Endometrium (tissue), 2 donors: ENCODE measurements around the gene FAM3C.
"Not testable (repeated sequence)": the region's sequence is repeated elsewhere in the genome, so short reads cannot be mapped to it uniquely, and the experiment has no call there.

ENCODE experiments used
- FAIRE-seq: peaks from 2 replicates; lab custom pipeline; 2012; peaks lifted over from hg19 to GRCh38; lab: Jason Lieb, UNC
- donor health status: control.
- donor health status: control.

The FAM3C gene

GRCh38 chr7:121330053-121330833 is 65.9 kb downstream of the FAM3C start:
- no peak for FAIRE-seq

GRCh38 chr7:121329191-121330052 is 66.7 kb downstream of the FAM3C start:
- FAIRE-seq: no peak

- no peak for FAIRE-seq
Measured at GRCh38 chr7:121328508-121329190, 67.5 kb downstream of the FAM3C start, which contains the start of gene WNT16. WNT16 (plus strand) TSS chr7:121329000; CDS start chr7:121329293, 293 bp downstream.

DNA sequence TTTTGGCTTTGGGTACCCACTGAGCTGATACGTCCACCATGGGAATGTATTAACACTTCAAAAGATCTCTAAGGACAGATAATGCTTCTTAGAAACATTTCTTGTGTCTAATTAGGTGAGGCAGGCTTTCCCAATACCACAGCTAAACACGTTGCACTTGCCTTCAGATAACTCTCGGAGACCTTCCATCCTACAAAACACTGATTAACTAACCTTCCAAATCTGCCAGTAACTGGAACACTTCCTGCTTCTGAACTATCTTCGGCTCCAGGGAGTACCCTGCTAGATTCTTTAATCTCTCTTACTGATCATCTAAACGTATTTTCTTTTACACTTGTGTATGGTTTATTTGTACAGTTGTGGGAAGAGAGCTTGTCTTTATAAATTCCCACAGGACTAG is 68.4 kb downstream of the FAM3C start:
- no peak for FAIRE-seq

- FAIRE-seq: no peak
Measured at GRCh38 chr7:121323515-121324302, 72.4 kb downstream of the FAM3C start.

GRCh38 chr7:121322460-121322859 is 73.6 kb downstream of the FAM3C start:
- no peak for FAIRE-seq

DNA sequence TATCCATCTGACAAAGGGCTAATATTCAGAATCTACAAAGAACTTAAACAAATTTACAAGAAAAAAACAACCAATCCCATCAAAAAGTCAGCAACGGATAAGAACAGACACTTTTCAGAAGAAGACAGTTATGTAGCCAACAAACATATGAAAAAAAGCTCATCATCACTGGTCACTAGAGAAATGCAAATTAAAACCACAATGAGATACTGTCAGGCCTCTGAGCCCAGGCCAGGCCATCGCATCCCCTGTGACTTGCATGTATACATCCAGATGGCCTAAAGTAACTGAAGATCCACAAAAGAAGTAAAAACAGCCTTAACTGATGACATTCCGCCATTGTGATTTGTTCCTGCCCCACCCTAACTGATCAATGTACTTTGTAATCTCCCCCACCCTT is 80.9 kb downstream of the FAM3C start:
- not testable (repeated sequence) for FAIRE-seq

DNA sequence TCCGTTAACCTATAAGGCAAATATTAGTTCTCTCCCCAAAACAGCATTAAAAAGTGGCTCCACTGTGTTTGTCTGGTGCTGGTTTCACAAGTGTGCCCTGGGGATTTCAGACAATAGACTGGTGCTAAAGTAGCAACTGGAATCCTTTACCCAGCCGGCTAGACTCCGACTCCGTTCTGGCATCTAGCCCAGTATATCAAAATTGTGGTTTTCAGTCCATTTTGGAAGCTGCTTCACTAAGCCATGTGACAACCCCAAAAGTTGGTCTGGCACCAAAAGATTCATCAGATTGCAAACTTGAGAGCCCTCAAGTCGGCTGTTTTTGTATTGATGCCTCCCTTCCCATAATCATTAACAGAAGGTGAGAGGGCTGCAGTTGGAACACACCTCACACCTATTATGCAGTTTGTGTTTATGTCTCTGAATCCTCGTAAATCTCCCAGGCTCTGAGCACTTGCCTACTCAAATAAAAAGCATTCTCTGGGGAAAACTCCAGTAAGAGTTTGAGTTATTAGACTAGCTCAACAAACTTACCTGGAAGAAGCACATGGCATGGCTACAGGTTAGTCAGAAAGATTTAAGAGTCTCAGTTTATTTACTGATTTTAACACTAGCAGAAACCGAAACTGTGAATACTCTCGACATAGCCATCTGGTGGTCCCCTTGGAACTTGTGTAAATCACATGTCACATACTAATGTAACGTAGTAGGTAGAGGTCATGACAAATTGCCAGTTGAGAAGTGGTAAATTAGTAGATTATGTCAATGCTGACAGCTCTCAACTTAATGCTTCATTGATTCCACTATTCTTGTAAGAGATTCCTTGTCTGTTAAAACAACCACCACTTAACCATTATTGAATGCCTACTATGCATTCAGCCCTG is 82.1 kb downstream of the FAM3C start:
- no peak for FAIRE-seq

DNA sequence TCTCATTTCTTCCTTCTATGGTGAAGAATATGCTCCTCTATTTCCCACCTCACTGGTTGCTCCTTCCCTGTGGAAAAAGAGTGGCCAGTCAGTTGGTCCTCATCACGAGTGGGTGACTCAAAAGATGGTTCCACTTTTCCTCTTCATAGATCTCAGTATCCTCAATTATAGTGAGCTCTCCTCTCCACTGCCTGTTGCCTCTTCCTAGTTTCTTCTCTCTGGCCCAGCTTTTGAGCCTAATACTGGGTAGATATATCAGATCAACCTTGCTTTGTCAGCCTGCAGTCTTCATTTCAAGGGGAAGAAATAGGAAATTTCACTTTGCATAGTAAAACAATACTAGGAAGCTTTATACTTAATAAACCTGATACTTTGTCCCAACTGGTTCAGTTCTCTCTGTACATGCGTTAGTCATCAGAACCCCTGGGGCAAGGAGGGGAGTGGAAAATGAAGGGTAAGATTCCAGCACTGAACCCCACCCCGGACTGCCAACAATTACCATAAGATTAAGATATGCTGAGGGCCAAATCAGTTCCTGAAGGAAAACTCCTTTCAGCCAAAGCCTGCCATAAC is 82.8 kb downstream of the FAM3C start:
- no peak for FAIRE-seq

DNA sequence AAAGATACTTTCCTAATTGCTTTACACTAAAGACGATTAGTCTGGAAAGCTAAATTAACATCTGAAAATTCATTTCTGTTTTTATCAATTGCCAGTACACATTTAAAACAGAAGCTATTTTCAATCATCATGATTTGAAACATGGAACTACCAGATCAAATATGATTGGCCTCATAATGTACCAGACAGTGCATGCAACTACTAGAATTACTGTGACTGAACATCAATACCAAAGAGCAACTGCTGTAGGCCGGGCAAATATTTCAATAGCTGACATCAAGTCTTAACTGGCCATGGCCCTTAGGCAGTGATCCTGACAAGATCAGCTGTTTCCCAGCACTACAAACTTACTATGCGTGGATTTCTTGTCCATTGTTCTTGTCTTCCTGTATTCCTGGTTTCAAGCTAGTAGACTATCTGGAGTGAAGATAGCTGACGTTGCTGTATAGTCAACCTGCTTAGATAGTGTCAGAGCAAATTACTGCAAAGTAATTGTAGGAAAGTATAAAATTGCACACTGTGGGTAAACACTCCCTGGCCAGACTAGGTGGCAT is 89.0 kb downstream of the FAM3C start:
- FAIRE-seq: no peak

DNA sequence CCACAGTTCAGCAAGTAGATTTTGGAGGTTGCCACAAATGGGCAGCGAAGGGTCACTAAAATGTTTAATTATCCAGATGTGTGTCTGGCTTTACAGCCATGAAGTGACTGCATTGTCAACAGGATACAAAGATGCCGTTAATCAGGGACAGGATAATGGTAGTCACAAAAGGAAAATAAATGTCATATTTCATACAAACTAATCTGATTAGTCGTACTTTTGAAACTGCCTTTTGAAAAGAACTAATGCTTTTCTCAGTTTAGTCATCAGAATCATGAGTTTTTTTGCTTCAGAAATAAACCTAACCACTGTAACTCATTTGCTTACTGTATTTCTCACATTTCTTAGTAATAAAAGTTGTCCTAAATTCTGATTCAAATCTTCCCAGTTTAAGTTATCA is 89.5 kb downstream of the FAM3C start:
- no peak for FAIRE-seq

GRCh38 chr7:121305109-121305508 is 91.0 kb downstream of the FAM3C start:
- FAIRE-seq: no peak

DNA sequence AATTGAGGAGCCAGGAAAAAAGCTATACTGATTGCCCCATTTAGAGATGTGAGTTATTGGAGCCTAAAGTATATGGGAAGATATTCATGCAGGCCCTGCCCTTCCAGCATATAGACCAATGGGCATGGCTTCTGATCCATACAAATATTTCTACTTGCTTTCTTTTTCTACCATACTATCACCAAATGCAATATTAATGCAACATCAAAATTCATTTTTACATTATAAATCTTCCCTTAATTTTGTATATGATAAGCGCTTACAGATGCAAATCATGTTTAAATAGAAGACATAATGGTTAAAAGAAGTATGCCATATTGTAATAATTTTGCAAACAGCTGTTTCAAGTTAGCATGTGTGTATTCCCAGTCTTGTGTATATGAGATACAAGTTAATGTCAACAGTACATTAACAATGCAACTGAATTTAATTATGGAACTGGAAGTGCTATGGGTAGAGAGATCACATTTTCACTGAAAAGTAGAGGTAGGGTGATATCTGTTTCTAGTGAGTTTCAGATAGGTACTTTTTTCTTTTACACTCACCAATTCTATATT is 91.9 kb downstream of the FAM3C start:
- no peak for FAIRE-seq

DNA sequence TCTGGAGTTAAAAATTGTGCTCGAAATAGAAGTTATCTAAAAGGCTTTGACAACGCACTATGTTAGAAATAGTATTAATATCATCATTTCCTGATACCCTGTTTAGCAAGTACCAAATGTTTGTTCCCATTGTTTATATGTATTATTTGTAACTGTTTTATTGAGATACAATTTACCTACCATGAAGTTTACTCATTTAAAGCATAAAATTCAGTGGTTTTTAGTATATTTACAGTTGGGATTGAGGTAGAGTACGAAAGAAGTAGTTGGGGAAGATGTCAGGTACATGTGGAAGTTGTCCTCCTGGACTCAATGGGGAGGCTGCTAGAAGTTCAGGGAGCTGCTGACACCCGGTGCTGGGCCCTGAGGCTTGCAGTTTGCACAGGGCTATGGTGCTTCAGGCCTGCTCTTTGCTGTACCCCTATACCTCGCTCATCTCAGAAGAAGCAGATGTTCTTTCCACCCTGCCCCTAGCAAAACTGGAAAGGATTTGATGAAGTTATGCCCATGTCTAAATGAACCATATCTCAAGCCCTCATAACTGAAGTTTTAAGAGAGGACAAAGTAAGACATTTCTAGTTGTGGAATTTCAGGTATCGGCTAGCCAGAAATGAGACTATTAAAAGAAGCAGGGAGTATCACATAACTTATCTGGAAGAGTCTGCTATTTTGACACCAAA is 92.5 kb downstream of the FAM3C start:
- no peak for FAIRE-seq

- FAIRE-seq: no peak
Measured at GRCh38 chr7:121302214-121302745, 93.8 kb downstream of the FAM3C start.

DNA sequence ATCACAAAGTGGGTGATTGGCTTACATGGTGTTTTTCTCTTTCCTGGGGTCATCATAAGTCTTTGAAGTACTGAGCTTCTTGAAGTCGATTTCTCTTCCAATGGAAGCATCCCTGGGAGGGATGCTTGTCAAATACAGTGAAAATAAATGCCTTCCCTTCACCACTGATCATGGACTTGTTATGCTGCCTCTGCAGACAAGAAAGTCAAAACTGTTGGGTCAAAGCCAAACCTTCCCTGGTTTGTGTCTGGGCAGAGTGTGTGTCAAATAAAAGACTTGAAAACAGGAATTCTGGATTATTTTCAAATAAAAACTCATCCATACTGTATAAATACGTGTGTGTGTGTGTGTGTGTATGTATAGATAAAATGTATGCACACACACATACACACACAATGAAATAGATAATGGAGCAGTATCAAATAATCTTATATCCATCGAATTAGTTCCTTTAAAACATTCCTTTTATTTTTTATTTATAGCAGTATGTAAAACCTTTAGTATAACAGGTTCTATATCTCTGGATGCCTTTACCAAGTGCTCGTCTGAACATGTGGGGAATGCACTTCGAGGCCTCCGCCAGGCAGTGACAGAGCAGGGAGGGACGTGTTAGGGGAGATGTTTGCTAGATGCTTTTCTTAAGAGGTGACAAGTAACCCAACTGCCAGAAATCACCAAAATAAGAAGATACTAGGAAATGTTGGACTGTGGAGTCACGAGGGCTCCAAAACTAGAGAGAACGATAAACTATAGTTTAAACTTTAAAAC is 94.5 kb downstream of the FAM3C start:
- FAIRE-seq: no peak

DNA sequence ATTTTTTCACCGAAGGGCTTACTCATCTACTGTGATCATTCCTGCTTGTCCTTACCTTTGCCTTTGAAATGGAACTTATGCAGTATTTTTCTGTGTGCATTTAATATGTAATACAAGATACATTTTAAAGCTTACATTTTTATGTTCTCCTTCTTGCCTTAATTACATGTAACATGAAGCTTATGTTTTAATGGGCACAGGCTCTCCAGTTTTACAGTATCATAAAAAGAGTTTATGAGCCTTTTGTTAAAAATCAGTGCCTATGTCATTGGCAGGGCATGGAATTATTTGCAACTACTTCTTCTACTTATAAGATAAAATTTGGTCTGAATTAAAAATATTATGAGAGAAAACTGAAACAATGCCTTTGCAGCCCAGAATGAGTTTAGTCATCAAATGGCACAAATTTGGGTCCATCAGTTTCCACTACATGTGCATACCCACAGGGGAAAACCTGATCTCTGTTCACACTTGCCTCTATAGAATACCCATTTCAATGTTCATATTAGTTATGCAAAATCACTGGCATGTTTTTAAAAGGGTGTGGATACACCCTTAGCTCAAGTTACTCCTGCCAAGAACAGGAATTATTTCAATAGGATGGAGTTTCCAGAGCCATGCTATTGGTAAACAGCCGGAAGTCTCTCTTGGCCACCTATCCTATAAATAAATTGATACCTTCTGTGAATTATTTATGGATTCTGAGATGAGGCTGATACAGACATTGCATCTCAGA is 95.3 kb downstream of the FAM3C start:
- FAIRE-seq: no peak
